GM23338 (cell line): ENCODE results near the gene HSD11B2. TPM values are rescaled to one million over a fixed set of nuclear protein-coding genes. Genes with fewer than 3 reads are reported as not detected.

Experiments used
- ATAC-seq: fragments of 200-7000 bp; cut with Tn5 transposase; 3 replicates; pipeline ENCODE4 v1.9.1; 2020
- DNase-seq: peaks from one replicate; pipeline ENCODE4 v3.0.0-alpha.2; 2015; ENCODE audit warnings: low spot score
- H2AFZ ChIP-seq: fragments of 200-600 bp; sonication (generic); 2 replicates; pipeline ENCODE4 v1.8.0; 2016; ENCODE audit warnings: antibody characterized with exemption, mild to moderate bottlenecking, moderate library complexity
- H3F3A ChIP-seq: fragments of 200-600 bp; sonication (generic); replicated peaks from 2 replicates; pipeline ENCODE4 v1.8.0; 2017; ENCODE audit warnings: antibody characterized with exemption, mixed run types, low read depth
- H3K27ac ChIP-seq: fragments of 200-600 bp; sonication (generic); 2 replicates; pipeline ENCODE4 v1.6.1; 2016; ENCODE audit warnings: low read depth
- H3K27me3 ChIP-seq: fragments of 200-600 bp; sonication (generic); 2 replicates; pipeline ENCODE4 v1.8.0; 2016; ENCODE audit warnings: mild to moderate bottlenecking, mixed run types, moderate library complexity; ENCODE audit not compliant: insufficient read depth
- H3K36me3 ChIP-seq: fragments of 200-600 bp; sonication (generic); 2 replicates; pipeline ENCODE4 v1.8.0; 2016; ENCODE audit warnings: mild to moderate bottlenecking; ENCODE audit not compliant: insufficient read depth
- H3K4me1 ChIP-seq: fragments of 200-600 bp; sonication (generic); 2 replicates; pipeline ENCODE4 v1.8.0; 2016; ENCODE audit warnings: mild to moderate bottlenecking, moderate library complexity; ENCODE audit not compliant: insufficient read depth
- H3K4me2 ChIP-seq: fragments of 200-600 bp; sonication (generic); 2 replicates; pipeline ENCODE4 v1.7.1; 2017; ENCODE audit warnings: mixed run types
- H3K4me3 ChIP-seq: fragments of 200-600 bp; sonication (generic); 2 replicates; pipeline ENCODE4 v1.6.1; 2016; ENCODE audit warnings: mixed run types
- H3K79me2 ChIP-seq: fragments of 200-600 bp; sonication (generic); replicated peaks from 2 replicates; pipeline ENCODE4 v1.8.0; 2017; ENCODE audit warnings: mild to moderate bottlenecking; ENCODE audit not compliant: insufficient read depth
- H3K9me2 ChIP-seq: fragments of 200-600 bp; sonication (generic); 2 replicates; pipeline ENCODE4 v1.8.0; 2017; ENCODE audit not compliant: insufficient read depth
- H4K20me1 ChIP-seq: fragments of 200-600 bp; sonication (generic); replicated peaks from 2 replicates; pipeline ENCODE4 v1.8.0; 2017; ENCODE audit warnings: mild to moderate bottlenecking; ENCODE audit not compliant: insufficient read depth
- H3K27ac Mint-ChIP-seq: 2 replicates; pipeline ENCODE4 v1.8.0; 2020; ENCODE audit warnings: inconsistent platforms, mild to moderate bottlenecking, moderate library complexity, mixed read lengths
- H3K27me3 Mint-ChIP-seq: 3 replicates; pipeline ENCODE4 v1.8.0; 2022; ENCODE audit warnings: low read depth, mild to moderate bottlenecking, moderate library complexity, mixed read lengths, inconsistent platforms; ENCODE audit not compliant: insufficient read depth, poor library complexity
- H3K36me3 Mint-ChIP-seq: 3 replicates; pipeline ENCODE4 v1.8.0; 2021; ENCODE audit warnings: low read depth, mild to moderate bottlenecking, inconsistent platforms, moderate library complexity, mixed read lengths
- H3K4me1 Mint-ChIP-seq: 3 replicates; pipeline ENCODE4 v1.8.0; 2020; ENCODE audit warnings: mild to moderate bottlenecking, inconsistent platforms, mixed read lengths
- H3K4me3 Mint-ChIP-seq: 3 replicates; pipeline ENCODE4 v1.8.0; 2021; ENCODE audit warnings: moderate library complexity, mild to moderate bottlenecking, inconsistent platforms, mixed read lengths
- H3K9me3 Mint-ChIP-seq: 3 replicates; pipeline ENCODE4 v1.8.0; 2020; ENCODE audit warnings: moderate library complexity, mild to moderate bottlenecking, inconsistent platforms, mixed read lengths
- CTCF ChIP-seq, 2 experiments: fragments of 200-600 bp in 1 of 2; sonication (generic) in 1 of 2; conservative IDR thresholded peaks; 2 replicates each; pipeline versions ENCODE4 v1.5.1 to v1.6.1; 2016 to 2017; ENCODE audit warnings: antibody characterized with exemption in 2 of 2, low read depth in 2 of 2, mild to moderate bottlenecking in 2 of 2, moderate library complexity in 1 of 2
- EZH2phosphoT487 ChIP-seq: fragments of 200-600 bp; sonication (generic); IDR thresholded peaks from one replicate; pipeline ENCODE4 v1.8.1; 2018; ENCODE audit warnings: antibody characterized with exemption; ENCODE audit not compliant: unreplicated experiment
- ZNF114 ChIP-seq: fragments of 250-450 bp; sonication (Bioruptor Pico); IDR thresholded peaks from 2 replicates; pipeline ENCODE4 v1.5.0; 2020; ENCODE audit warnings: mild to moderate bottlenecking, moderate library complexity
- ZNF331 ChIP-seq: fragments of 250-450 bp; sonication (Bioruptor Pico); IDR thresholded peaks from 2 replicates; pipeline ENCODE4 v1.5.0; 2020; ENCODE audit warnings: low read depth, mild to moderate bottlenecking, moderate library complexity
- ZNF462 ChIP-seq: fragments of 250-450 bp; sonication (Bioruptor Pico); IDR thresholded peaks from 2 replicates; pipeline ENCODE4 v1.5.0; 2020; ENCODE audit warnings: mild to moderate bottlenecking, moderate library complexity
- polyA plus RNA-seq: library from polyadenylated mRNA; unstranded; fragments of >200 nt; fragmentation: Nextera tagmentation; extraction: Ambion mirVana; gene quantifications from 2 replicates; pipeline ENCODE4 v1.2.1, GENCODE V29; 2016
- total RNA-seq: library from RNA; depleted of rRNA; stranded (reverse); fragments of >200 nt; shearing (Covaris generic); gene quantifications from 2 replicates; pipeline ENCODE4 v1.2.3, GENCODE V29; 2014
- TF ChIP-seq, protein P1 (sequence below): IDR thresholded peaks from one replicate; pipeline ENCODE4 v1.6.1; 2018; ENCODE audit warnings: antibody characterized with exemption; ENCODE audit not compliant: unreplicated experiment

The HSD11B2 gene
- total and polyA plus RNA-seq, 2 experiments from 2014 or later: 14.8 to 23.0 TPM

DNA sequence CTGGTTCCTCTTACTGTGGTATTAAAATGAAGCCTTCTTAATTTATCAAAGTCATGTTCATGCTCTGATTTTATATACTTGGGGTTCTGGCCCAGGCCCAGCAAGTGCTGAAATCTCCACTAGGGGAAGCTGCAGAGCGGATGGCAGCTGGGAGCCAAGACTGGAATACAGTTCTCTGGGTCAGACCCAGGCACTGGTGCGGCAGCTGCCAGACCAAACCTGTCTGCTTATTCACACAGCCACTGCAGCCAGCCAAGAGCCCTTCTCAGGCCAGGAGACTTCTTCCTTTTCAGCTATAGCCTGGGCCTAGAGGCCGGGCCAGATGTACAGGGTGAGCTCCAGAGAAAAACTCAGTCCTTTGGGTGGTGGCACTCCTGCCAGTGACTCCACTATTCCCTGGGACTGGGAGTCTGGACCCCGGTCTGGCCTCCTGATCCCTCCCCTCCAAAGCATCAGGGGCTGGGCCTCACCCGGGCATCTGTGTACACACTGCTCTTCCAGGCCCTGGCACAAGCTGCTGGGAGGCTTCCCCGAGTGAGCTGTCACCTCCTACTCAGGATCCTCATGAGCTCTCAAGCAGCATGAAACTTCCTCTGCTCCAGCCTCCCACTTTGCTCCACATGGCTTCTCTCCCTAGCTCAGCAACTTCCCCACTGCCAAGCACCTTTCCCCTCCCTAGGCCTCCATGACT, 25.6 kb downstream of the HSD11B2 start:
- no peaks in the 10 kb centered on the region for H3K27me3 ChIP-seq
- Mint-ChIP-seq H3K4me3 (no peak overlapping the region), H3K4me1 (peaks cover 10% of the 10 kb centered on the region), H3K9me3 (no peaks in the 10 kb centered on the region), H3K27me3 (peaks cover 3% of the 10 kb centered on the region), H3K27ac (no peak overlapping the region), H3K36me3 (no peaks in the 10 kb centered on the region; the same call in 2 of the 3 replicates)
- no peak overlapping the region for H2AFZ ChIP-seq
- peak; percentile 74 for DNase-seq
- H3K4me2 ChIP-seq: no peak overlapping the region
- no peak for TF ChIP-seq ZNF114
- TF ChIP-seq CTCF (conservative IDR thresholded peaks at IDR 0.05; ENCODE audit: low read depth in 2 of 2): peak; percentile 62 to 63
- no peaks in the 10 kb centered on the region for H3K36me3 ChIP-seq
- H3K4me3 ChIP-seq: no peak overlapping the region
- no peaks in the 10 kb centered on the region for H3K4me1 ChIP-seq
- peak; percentile 80 for ATAC-seq
- H3K9me2 ChIP-seq: no peaks in the 10 kb centered on the region
- H3F3A ChIP-seq: no peaks in the 10 kb centered on the region
- H4K20me1 ChIP-seq: no peaks in the 10 kb centered on the region; the same call in 1 of the 2 replicates
- H3K79me2 ChIP-seq: no peaks in the 10 kb centered on the region
- no peak overlapping the region for H3K27ac ChIP-seq

DNA sequence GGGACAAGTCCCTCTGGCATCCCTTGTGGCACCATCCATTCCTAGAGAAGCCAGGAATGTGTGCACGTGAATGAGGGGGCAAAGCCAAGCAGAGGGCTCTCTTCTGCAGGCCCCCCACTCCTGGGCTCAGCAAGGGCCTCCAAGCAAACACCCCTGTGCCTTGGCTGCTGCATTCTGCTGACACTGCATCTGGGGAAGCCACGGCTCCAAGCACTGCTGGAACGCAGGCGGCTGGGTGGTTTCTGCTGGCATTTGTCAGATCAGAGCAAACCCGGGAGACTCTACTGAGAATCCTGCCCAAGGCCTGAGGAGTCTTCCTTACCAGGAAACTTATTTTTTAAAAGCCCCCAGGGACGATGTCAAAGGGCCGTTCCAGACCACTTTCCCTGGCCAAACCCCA, 26.7 kb downstream of the HSD11B2 start:
- H3K36me3 Mint-ChIP-seq: no peaks in the 10 kb centered on the region; the same call in 2 of the 3 replicates
- H3K4me3 Mint-ChIP-seq: no peak overlapping the region
- DNase-seq: no peak
- H3K27ac ChIP-seq: no peak overlapping the region
- peaks cover 3% of the 10 kb centered on the region for H3K27me3 Mint-ChIP-seq
- no peaks in the 10 kb centered on the region for H3K9me3 Mint-ChIP-seq
- H2AFZ ChIP-seq: no peak overlapping the region
- peaks cover 10% of the 10 kb centered on the region for H3K4me1 Mint-ChIP-seq
- H3K27ac Mint-ChIP-seq: no peak overlapping the region
- H3K4me3 ChIP-seq: no peak overlapping the region
- H3K36me3 ChIP-seq: no peaks in the 10 kb centered on the region
- no peak for ATAC-seq
- no peaks in the 10 kb centered on the region for H3K9me2 ChIP-seq
- H3K79me2 ChIP-seq: no peaks in the 10 kb centered on the region
- H3F3A ChIP-seq: no peaks in the 10 kb centered on the region
- no peaks in the 10 kb centered on the region; the same call in 1 of the 2 replicates for H4K20me1 ChIP-seq
- no peak overlapping the region for H3K4me2 ChIP-seq
- H3K27me3 ChIP-seq: no peaks in the 10 kb centered on the region
- no peaks in the 10 kb centered on the region for H3K4me1 ChIP-seq
- TF ChIP-seq ZNF114 (no peak), CTCF (conservative IDR thresholded peaks at IDR 0.05; ENCODE audit: low read depth in 2 of 2) (no peak), EZH2phosphoT487 (no peak), ZNF331 (no peak), ZNF462 (CRISPR knock-in tag) (no peak)
- TF ChIP-seq, protein P1, sequence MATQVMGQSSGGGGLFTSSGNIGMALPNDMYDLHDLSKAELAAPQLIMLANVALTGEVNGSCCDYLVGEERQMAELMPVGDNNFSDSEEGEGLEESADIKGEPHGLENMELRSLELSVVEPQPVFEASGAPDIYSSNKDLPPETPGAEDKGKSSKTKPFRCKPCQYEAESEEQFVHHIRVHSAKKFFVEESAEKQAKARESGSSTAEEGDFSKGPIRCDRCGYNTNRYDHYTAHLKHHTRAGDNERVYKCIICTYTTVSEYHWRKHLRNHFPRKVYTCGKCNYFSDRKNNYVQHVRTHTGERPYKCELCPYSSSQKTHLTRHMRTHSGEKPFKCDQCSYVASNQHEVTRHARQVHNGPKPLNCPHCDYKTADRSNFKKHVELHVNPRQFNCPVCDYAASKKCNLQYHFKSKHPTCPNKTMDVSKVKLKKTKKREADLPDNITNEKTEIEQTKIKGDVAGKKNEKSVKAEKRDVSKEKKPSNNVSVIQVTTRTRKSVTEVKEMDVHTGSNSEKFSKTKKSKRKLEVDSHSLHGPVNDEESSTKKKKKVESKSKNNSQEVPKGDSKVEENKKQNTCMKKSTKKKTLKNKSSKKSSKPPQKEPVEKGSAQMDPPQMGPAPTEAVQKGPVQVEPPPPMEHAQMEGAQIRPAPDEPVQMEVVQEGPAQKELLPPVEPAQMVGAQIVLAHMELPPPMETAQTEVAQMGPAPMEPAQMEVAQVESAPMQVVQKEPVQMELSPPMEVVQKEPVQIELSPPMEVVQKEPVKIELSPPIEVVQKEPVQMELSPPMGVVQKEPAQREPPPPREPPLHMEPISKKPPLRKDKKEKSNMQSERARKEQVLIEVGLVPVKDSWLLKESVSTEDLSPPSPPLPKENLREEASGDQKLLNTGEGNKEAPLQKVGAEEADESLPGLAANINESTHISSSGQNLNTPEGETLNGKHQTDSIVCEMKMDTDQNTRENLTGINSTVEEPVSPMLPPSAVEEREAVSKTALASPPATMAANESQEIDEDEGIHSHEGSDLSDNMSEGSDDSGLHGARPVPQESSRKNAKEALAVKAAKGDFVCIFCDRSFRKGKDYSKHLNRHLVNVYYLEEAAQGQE: no peak
